Mucosa of descending colon (tissue), 3 donors: ENCODE results near the gene CBLB. TPM values are rescaled to one million over a fixed set of nuclear protein-coding genes. Genes with fewer than 3 reads are reported as not detected.

Source experiments
- ATAC-seq: fragments of 200-7000 bp; cut with Tn5 transposase; one replicate; pipeline ENCODE4 v1.9.1; 2020; ENCODE audit warnings: mild to moderate bottlenecking, moderate library complexity
- DNase-seq, 3 donors: peaks; one replicate each; pipeline ENCODE4 v3.0.0-alpha.2; 2020
- H3K36me3 ChIP-seq: fragments of 200-600 bp; one replicate; pipeline ENCODE4 v1.8.0; 2021; ENCODE audit warnings: low read depth, mild to moderate bottlenecking
- H3K4me1 ChIP-seq: fragments of 200-600 bp; one replicate; pipeline ENCODE4 v1.8.0; 2021; ENCODE audit warnings: low read depth, mild to moderate bottlenecking
- H3K4me3 ChIP-seq: fragments of 200-600 bp; one replicate; pipeline ENCODE4 v1.8.0; 2021; ENCODE audit warnings: mild to moderate bottlenecking
- H3K9me3 ChIP-seq: fragments of 200-600 bp; one replicate; pipeline ENCODE4 v1.8.0; 2021; ENCODE audit warnings: mild to moderate bottlenecking
- intact Hi-C, 2 donors: fragments of 100-400 bp; cut with DNase I in 1 of 2; cut with micrococcal nuclease in 1 of 2; formaldehyde crosslinking; loops; one replicate each; pipeline versions ENCODE4 v1.11.0 to v1.11.1; 2022; cut with DNase I, micrococcal nuclease
- total RNA-seq, 3 donors: library from RNA; stranded (reverse); fragmentation: NEBNext Ultra II Directional in 2 of 3; extraction: Animal tissue kit (Norgen Biotek cat#: 25700) in 2 of 3; gene quantifications; one replicate each; pipeline versions ENCODE4 v1.2.1 to v1.2.4, GENCODE V29; 2021 to 2023
- TF ChIP-seq, protein P1 (sequence below): fragments of 200-600 bp; IDR thresholded peaks from one replicate; pipeline ENCODE4 v1.8.0; 2022; ENCODE audit warnings: antibody characterized with exemption, mild to moderate bottlenecking
- donor health status: DM: no; HTN: no; CAD: no; lungs with moderate emphysema.
- donor health status: DM: no; HTN: no; CAD: no.
- donor health status: DM: no; HTN: yes; CAD: no.

The CBLB gene
- total RNA-seq, 3 donors from 2014 or later, result 41.7 to 52.2 (median 51.0) TPM

DNA sequence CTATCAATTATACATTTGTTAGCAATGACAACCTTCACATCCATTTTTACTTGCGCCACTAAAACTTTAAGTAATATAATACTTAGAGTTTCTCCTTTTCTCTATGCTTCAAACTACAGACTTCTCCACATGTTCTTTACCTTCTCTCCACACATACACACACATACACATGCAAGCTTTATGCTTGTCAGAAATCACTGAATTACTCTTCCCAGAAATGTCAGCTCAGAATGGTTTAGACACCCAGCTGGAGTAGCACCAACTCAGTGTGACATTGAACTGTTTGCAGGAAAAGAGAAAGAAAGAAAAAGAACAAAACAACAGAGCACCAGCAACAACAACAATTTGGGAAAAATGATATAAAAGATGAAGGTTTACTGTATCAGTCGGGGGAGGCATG is 20.9 kb downstream of the CBLB start:
- no peak overlapping the region for H3K4me3 ChIP-seq
- TF ChIP-seq, protein P1, sequence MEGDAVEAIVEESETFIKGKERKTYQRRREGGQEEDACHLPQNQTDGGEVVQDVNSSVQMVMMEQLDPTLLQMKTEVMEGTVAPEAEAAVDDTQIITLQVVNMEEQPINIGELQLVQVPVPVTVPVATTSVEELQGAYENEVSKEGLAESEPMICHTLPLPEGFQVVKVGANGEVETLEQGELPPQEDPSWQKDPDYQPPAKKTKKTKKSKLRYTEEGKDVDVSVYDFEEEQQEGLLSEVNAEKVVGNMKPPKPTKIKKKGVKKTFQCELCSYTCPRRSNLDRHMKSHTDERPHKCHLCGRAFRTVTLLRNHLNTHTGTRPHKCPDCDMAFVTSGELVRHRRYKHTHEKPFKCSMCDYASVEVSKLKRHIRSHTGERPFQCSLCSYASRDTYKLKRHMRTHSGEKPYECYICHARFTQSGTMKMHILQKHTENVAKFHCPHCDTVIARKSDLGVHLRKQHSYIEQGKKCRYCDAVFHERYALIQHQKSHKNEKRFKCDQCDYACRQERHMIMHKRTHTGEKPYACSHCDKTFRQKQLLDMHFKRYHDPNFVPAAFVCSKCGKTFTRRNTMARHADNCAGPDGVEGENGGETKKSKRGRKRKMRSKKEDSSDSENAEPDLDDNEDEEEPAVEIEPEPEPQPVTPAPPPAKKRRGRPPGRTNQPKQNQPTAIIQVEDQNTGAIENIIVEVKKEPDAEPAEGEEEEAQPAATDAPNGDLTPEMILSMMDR, result no peak
- H3K36me3 ChIP-seq, result no peaks in the 10 kb centered on the region
- ATAC-seq (no peak), DNase-seq (no peak)
- intact Hi-C loops, result no loop called here
- no peaks in the 10 kb centered on the region for H3K4me1 ChIP-seq
- H3K9me3 ChIP-seq, result no peaks in the 10 kb centered on the region

DNA sequence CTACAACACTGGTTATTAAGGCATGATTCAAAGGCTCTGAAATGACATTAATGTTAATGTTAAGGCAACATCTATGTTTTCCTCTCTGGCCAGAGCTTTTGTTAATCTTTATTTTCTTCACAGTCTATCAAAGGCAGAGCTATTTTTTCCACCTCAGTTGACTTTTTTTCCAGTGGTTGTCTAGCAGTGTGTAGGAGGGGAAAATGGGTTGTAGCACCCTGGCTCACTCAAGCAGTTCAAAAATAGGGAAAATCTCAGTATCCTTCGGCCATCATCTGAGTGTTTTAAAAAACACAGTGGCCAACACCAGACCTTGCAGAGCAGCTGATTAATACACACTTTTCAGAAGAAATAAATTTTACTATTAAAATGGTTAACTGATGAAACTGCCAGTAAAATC is 21.4 kb downstream of the CBLB start:
- Histone ChIP-seq H3K36me3 (no peaks in the 10 kb centered on the region), H3K4me3 (no peak overlapping the region), H3K9me3 (no peaks in the 10 kb centered on the region), H3K4me1 (no peaks in the 10 kb centered on the region)
- DNase-seq (no peak), ATAC-seq (no peak)
- intact Hi-C loops, result no loop called here
- TF ChIP-seq, protein P1, result no peak

DNA sequence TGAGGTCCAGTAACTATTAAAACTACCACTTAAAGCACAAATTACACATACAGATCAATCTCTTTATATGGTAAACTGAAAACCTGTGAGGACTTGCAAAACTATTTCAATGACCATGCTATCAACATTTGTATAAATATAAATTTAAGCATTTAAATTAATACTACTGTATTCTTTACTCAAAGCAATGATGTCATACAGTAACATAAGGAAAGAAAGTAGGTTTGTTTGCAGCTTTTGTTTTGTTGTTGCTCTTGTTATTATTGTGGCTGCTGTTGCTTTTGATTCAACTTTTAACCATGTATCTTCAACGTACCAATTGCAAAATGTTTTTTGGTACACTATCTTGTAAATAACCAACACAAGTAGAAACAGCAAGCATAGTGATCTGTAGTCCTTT is 22.0 kb downstream of the CBLB start:
- ATAC-seq, result no peak
- no peaks in the 10 kb centered on the region for H3K9me3 ChIP-seq
- intact Hi-C loops, result no loop called here
- no peaks in the 10 kb centered on the region for H3K4me1 ChIP-seq
- H3K4me3 ChIP-seq, result no peak overlapping the region
- TF ChIP-seq, protein P1, result no peak
- H3K36me3 ChIP-seq, result no peaks in the 10 kb centered on the region
- no peak for DNase-seq

DNA sequence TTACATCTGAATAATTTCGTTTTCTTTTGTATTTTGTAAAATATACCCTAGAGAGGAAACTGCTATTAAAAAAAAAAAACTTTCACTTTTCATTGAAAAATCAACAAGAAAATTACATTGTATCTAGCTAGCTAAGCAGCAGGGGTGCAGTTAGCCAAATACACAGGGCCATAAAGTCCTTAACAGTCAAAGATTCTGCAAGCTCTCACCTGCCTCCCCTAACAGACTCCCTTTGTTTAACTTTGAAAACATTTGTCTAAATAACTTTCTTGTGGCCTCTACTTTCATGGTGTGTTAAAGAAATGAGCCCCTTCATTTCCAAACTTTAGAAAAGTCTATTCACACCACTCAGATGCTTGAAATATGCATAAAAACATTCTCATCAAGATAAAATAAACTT is 23.3 kb downstream of the CBLB start:
- Histone ChIP-seq H3K4me1 (no peaks in the 10 kb centered on the region), H3K9me3 (no peaks in the 10 kb centered on the region), H3K36me3 (no peaks in the 10 kb centered on the region), H3K4me3 (no peak overlapping the region)
- ATAC-seq, result peak; percentile 76
- intact Hi-C loops, result no loop called here
- TF ChIP-seq, protein P1, result no peak
- no peak for DNase-seq

DNA sequence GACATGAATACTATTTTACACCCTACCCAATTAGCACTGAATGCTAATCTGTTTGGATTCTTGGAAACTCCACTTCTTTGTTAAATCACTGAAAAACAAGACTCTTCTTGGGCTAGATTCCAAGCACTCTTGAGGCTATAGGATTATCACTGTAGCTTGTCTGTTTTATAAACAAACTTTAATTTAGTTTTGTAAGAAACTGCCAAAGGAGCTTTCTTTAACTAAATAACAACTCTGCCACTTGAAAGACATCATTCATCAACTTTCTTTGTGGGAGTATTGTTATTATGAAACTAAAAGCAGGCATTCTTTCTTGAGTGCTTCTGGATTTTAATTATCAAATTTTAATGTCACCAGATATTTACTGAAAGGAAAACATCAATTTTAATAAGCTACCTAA is 24.1 kb downstream of the CBLB start:
- DNase-seq, result no peak
- H3K36me3 ChIP-seq, result no peaks in the 10 kb centered on the region
- no peaks in the 10 kb centered on the region for H3K4me1 ChIP-seq
- intact Hi-C loops, result no loop called here
- no peak overlapping the region for H3K4me3 ChIP-seq
- TF ChIP-seq, protein P1, result no peak
- H3K9me3 ChIP-seq, result no peaks in the 10 kb centered on the region
- ATAC-seq, result no peak

DNA sequence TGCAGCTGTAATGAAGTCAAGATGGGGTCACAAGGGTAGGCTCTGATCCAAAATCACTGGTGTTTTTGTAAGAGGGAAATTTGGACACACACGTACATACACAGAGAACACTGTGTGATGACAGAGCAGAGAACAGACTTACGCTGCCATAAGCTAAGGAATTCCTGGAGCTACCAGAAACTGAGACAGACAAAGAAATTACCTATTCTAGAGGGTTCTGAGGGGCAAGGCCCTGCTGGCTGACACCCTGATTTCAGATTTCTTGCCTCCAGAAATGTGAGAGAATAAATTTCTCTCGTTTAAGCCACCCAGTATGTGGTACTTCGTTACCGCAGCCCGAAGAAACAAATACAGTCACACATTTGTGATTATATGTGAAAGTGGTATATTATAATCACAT is 24.8 kb downstream of the CBLB start:
- H3K4me3 ChIP-seq, result no peak overlapping the region
- no peaks in the 10 kb centered on the region for H3K4me1 ChIP-seq
- DNase-seq (no peak), ATAC-seq (no peak)
- TF ChIP-seq, protein P1, result no peak
- no peaks in the 10 kb centered on the region for H3K36me3 ChIP-seq
- no peaks in the 10 kb centered on the region for H3K9me3 ChIP-seq
- intact Hi-C loops, result no loop called here
